ENCODE results near the gene MPZL2.
A peak's percentile ranks its signal among the peaks of the same experiment; 100 is the strongest.

Gene MPZL2

GRCh38 chr11:118240999-118241763, 22.9 kb downstream of the MPZL2 start:
- DNase-seq: peak; percentile 78

GRCh38 chr11:118239509-118240205, 24.4 kb downstream of the MPZL2 start:
- DNase-seq: no peak

GRCh38 chr11:118238929-118239328, 25.2 kb downstream of the MPZL2 start:
- DNase-seq: no peak

GRCh38 chr11:118238421-118238820, 25.7 kb downstream of the MPZL2 start:
- DNase-seq: no peak

GRCh38 chr11:118236170-118236569, 27.9 kb downstream of the MPZL2 start:
- no peak for DNase-seq

- DNase-seq: no peak
Measured at GRCh38 chr11:118234833-118235232, 29.3 kb downstream of the MPZL2 start.

- DNase-seq: no peak
Measured at GRCh38 chr11:118233850-118234249, 30.2 kb downstream of the MPZL2 start.

- DNase-seq: no peak
Measured at GRCh38 chr11:118233377-118233776, 30.7 kb downstream of the MPZL2 start.

GRCh38 chr11:118232659-118233058, 31.4 kb downstream of the MPZL2 start:
- DNase-seq: no peak

- DNase-seq: no peak
Measured at GRCh38 chr11:118231461-118231860, 32.6 kb downstream of the MPZL2 start.

- DNase-seq: no peak
Measured at GRCh38 chr11:118230088-118230487, 34.0 kb downstream of the MPZL2 start.

- no peak for DNase-seq
Measured at GRCh38 chr11:118229274-118229847, 34.7 kb downstream of the MPZL2 start.

- DNase-seq: no peak
Measured at GRCh38 chr11:118227865-118228785, 36.0 kb downstream of the MPZL2 start.

GRCh38 chr11:118226781-118227180, 37.3 kb downstream of the MPZL2 start:
- no peak for DNase-seq

GRCh38 chr11:118226296-118226695, 37.8 kb downstream of the MPZL2 start:
- DNase-seq: no peak

GRCh38 chr11:118224511-118225188, 39.4 kb downstream of the MPZL2 start, which contains the start of gene JAML:
JAML (minus strand) TSS chr11:118225011; CDS start chr11:118214866, 10,145 bp downstream.
- peak; percentile 73 for DNase-seq

GRCh38 chr11:118223992-118224391, 40.1 kb downstream of the MPZL2 start:
- DNase-seq: no peak

GRCh38 chr11:118223570-118223969, 40.5 kb downstream of the MPZL2 start:
- DNase-seq: no peak

GRCh38 chr11:118222437-118222836, 41.7 kb downstream of the MPZL2 start:
- DNase-seq: no peak

GRCh38 chr11:118221419-118221818, 42.7 kb downstream of the MPZL2 start:
- no peak for DNase-seq

GRCh38 chr11:118219732-118220131, 44.4 kb downstream of the MPZL2 start:
- no peak for DNase-seq

- DNase-seq: no peak
Measured at GRCh38 chr11:118219244-118219643, 44.9 kb downstream of the MPZL2 start.

All from activated CD8-positive, alpha-beta memory T cell treated with anti-CD3 and anti-CD28 coated beads, Interleukin-2, amount 50 U/mL, for 48 hours (primary cell).